COLO668 (cell line): ENCODE measurements around the gene SYT8.

ENCODE experiments used
- DNase-seq: peaks from one replicate; lab custom pipeline; 2025; ENCODE audit not compliant: unreplicated experiment; lab: John Stamatoyannopoulos, UW

SYT8 gene

GRCh38 chr11:1817511-1817910, 17.3 kb upstream of the SYT8 start:
- no peak for DNase-seq

- no peak for DNase-seq
Observed at GRCh38 chr11:1819074-1819473, 15.7 kb upstream of the SYT8 start.

- no peak for DNase-seq
Observed at GRCh38 chr11:1820463-1821325, 14.1 kb upstream of the SYT8 start.

GRCh38 chr11:1821562-1821961, 13.2 kb upstream of the SYT8 start:
- no peak for DNase-seq

GRCh38 chr11:1822648-1823375, 12.0 kb upstream of the SYT8 start:
- DNase-seq: no peak

- DNase-seq: no peak
Observed at GRCh38 chr11:1823376-1824220, 11.2 kb upstream of the SYT8 start.

- no peak for DNase-seq
Observed at GRCh38 chr11:1824221-1825038, 10.4 kb upstream of the SYT8 start.

- peak; percentile 5 for DNase-seq
Observed at GRCh38 chr11:1825039-1825740, 9.6 kb upstream of the SYT8 start.

GRCh38 chr11:1825785-1826451, 8.9 kb upstream of the SYT8 start:
- DNase-seq: no peak

- no peak for DNase-seq
Observed at GRCh38 chr11:1826552-1827094, 8.2 kb upstream of the SYT8 start.

GRCh38 chr11:1827095-1827813, 7.5 kb upstream of the SYT8 start:
- DNase-seq: peak; percentile 60

- DNase-seq: no peak
Observed at GRCh38 chr11:1827931-1828330, 6.9 kb upstream of the SYT8 start.

- no peak for DNase-seq
Observed at GRCh38 chr11:1828542-1828941, 6.2 kb upstream of the SYT8 start.

GRCh38 chr11:1829039-1829820, 5.6 kb upstream of the SYT8 start:
- DNase-seq: no peak

GRCh38 chr11:1830004-1830321, 4.8 kb upstream of the SYT8 start:
- DNase-seq: no peak

GRCh38 chr11:1830322-1831223, 4.2 kb upstream of the SYT8 start:
- DNase-seq: peak; percentile 58
